ENCODE results near the gene SP2.

Gene SP2

GRCh38 chr17:47856830-47857229 is 39.2 kb upstream of the SP2 start:
- Histone ChIP-seq H3K4me1 (ENCODE audit: control insufficient read depth, low read depth, low read length) (peaks cover 17% of the 10 kb centered on the region), H3K9ac (ENCODE audit: low read length) (no peak overlapping the region), H3K27me3 (ENCODE audit: control insufficient read depth, insufficient read depth, low read length) (peaks cover 49% of the 10 kb centered on the region), H3K4me3 (ENCODE audit: low read length) (no peak overlapping the region), H3K36me3 (ENCODE audit: control insufficient read depth, low read depth, low read length) (no peaks in the 10 kb centered on the region), H3K9me3 (ENCODE audit: control insufficient read depth, low read depth, low read length) (no peaks in the 10 kb centered on the region), H3K27ac (ENCODE audit: low read length) (no peak overlapping the region)

DNA sequence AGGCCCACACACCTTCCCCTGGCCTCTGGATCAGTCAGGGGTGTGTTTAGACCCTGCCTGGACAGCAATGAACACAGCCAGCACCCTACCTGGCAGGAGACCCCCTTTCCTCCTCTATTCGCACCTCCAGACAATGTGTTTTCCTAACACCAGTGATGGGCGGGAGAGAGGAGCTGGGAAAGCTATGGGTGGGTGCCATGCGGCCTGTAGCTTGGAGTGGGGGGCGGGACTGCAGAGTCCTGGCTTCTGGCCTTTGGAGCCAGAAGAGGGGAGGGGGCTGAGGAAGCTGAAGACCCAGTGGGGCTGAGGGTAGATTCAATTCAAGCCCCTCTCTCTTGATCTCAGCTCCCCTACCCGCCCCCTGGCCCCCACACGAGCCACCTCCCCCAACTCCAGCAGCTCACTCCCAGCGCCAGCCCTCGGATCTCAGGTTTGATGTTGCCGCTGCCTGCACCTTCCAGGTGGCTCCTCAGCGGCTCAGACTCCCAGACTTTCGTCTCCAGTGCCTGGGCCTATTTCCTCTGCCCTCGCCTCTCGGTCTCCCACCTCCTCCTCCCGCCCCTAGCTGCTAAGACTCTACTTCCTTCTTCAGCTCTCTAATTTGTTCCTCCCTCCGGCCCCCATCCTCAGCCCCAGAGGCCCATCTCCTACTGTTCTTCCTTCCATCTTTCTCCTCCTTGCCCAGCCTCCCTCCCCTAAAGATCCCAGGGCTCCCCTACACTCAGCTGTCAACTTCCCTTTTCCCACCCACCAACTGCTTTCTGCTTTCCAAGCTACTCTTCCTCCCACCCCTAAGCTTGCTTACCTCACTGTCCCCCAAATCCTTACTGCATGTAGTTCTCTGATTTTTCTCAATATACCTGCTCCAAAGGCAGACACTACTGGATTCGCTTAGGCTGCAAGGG is 38.2 kb upstream of the SP2 start:
- H3K9me3 ChIP-seq (ENCODE audit: control insufficient read depth, low read depth, low read length): no peaks in the 10 kb centered on the region
- no peak overlapping the region for H3K9ac ChIP-seq (ENCODE audit: low read length)
- peaks cover 8% of the 10 kb centered on the region for H3K4me1 ChIP-seq (ENCODE audit: control insufficient read depth, low read depth, low read length)
- H3K4me3 ChIP-seq (ENCODE audit: low read length): no peak overlapping the region
- peaks cover 39% of the 10 kb centered on the region for H3K27me3 ChIP-seq (ENCODE audit: control insufficient read depth, insufficient read depth, low read length)
- no peaks in the 10 kb centered on the region for H3K36me3 ChIP-seq (ENCODE audit: control insufficient read depth, low read depth, low read length)
- H3K27ac ChIP-seq (ENCODE audit: low read length): no peak overlapping the region

DNA sequence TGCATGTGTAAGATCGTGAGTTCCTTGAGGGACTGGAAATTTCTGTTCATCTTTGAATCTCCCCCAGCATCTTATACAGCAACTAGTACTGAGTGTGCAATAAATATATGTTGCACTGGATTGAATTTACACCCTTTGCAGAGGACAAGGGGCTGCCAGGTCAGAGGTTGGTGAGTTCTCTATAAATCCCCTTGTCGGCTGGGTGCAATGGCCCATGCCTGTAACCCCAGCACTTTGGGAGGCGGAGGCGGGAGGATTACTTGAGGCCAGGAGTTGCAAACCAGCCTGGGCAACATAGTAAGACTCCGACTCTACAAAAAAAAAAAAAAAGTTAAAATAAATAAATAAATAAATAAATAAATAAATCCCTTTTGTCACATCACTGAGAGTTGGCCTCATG is 35.6 kb upstream of the SP2 start:
- no peaks in the 10 kb centered on the region for H3K9me3 ChIP-seq (ENCODE audit: control insufficient read depth, low read depth, low read length)
- H3K4me1 ChIP-seq (ENCODE audit: control insufficient read depth, low read depth, low read length): no peaks in the 10 kb centered on the region
- peaks cover 13% of the 10 kb centered on the region for H3K27me3 ChIP-seq (ENCODE audit: control insufficient read depth, insufficient read depth, low read length)
- H3K27ac ChIP-seq (ENCODE audit: low read length): no peak overlapping the region
- no peaks in the 10 kb centered on the region for H3K36me3 ChIP-seq (ENCODE audit: control insufficient read depth, low read depth, low read length)
- no peak overlapping the region for H3K9ac ChIP-seq (ENCODE audit: low read length)
- H3K4me3 ChIP-seq (ENCODE audit: low read length): no peak overlapping the region

DNA sequence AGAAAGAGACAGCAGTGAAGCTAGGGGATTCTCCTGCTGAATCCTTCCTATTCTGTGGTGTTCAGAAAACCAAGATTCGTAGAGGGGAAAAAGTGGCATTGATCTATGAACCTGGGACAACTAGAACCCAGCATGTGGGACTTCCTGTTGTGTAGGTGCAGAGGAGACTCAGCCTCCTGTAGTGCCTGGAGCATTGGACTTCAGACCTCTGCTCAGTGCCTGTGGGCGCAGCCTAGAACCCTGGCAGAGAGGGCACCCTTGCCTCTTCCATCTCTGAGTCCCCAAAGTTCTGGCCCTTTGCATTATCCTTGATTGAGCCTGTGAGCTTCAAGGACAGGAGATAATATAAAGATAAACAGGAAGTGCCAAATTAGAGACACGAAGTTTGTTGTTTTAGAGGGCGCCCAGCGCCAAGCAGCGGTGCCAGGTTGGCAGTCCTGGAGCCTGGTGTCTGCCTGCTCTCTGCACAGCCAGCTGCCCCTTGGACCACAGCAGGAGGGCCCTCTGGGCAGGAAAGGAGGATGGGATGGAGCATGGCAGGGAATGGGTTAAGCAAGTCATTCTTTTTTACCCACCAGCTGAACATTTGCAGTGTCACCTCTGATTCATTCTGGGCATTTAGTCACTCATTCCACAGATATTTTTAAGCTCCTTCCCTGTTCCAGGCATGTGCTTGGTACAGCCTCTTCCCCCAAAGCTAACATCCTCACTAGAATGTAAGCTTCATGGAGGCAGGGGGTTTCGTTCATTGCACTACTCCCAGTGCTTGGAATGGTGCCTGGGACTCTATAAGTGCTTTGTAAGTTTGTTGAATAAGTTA is 33.2 kb upstream of the SP2 start:
- no peak overlapping the region for H3K9ac ChIP-seq (ENCODE audit: low read length)
- no peaks in the 10 kb centered on the region for H3K9me3 ChIP-seq (ENCODE audit: control insufficient read depth, low read depth, low read length)
- H3K4me3 ChIP-seq (ENCODE audit: low read length): no peak overlapping the region
- no peaks in the 10 kb centered on the region for H3K36me3 ChIP-seq (ENCODE audit: control insufficient read depth, low read depth, low read length)
- H3K4me1 ChIP-seq (ENCODE audit: control insufficient read depth, low read depth, low read length): no peaks in the 10 kb centered on the region
- H3K27me3 ChIP-seq (ENCODE audit: control insufficient read depth, insufficient read depth, low read length): no peaks in the 10 kb centered on the region
- H3K27ac ChIP-seq (ENCODE audit: low read length): no peak overlapping the region

- no peaks in the 10 kb centered on the region for H3K36me3 ChIP-seq (ENCODE audit: control insufficient read depth, low read depth, low read length)
- H3K9me3 ChIP-seq (ENCODE audit: control insufficient read depth, low read depth, low read length): no peaks in the 10 kb centered on the region
- peaks cover 5% of the 10 kb centered on the region for H3K27me3 ChIP-seq (ENCODE audit: control insufficient read depth, insufficient read depth, low read length)
- H3K27ac ChIP-seq (ENCODE audit: low read length): no peak overlapping the region
- no peak overlapping the region for H3K9ac ChIP-seq (ENCODE audit: low read length)
- no peak overlapping the region for H3K4me3 ChIP-seq (ENCODE audit: low read length)
- peaks cover 9% of the 10 kb centered on the region for H3K4me1 ChIP-seq (ENCODE audit: control insufficient read depth, low read depth, low read length)
Observed at GRCh38 chr17:47864791-47865216, 31.2 kb upstream of the SP2 start.

DNA sequence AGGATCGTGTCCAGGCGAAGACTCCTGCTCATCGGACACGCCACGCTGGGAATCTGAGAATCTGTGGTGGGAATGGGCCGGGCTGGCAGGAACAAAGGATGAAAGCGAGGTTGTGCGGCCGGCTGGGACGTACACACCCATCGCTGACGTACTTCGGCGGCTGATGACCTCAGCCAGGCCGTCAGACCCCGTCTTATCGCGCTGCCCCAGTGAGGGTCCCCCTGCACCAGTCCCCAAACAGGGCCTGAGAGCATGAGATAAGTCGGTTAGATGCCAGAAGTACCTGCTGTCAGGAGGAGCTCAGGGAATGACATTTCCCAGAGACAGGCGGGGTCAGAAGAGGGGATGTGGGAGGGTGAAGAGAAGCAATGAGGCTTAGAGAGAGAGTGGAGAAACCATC is 29.1 kb upstream of the SP2 start:
- no peaks in the 10 kb centered on the region for H3K36me3 ChIP-seq (ENCODE audit: control insufficient read depth, low read depth, low read length)
- no peak overlapping the region for H3K4me3 ChIP-seq (ENCODE audit: low read length)
- H3K27ac ChIP-seq (ENCODE audit: low read length): no peak overlapping the region
- H3K9ac ChIP-seq (ENCODE audit: low read length): no peak overlapping the region
- H3K4me1 ChIP-seq (ENCODE audit: control insufficient read depth, low read depth, low read length): peaks cover 20% of the 10 kb centered on the region
- H3K9me3 ChIP-seq (ENCODE audit: control insufficient read depth, low read depth, low read length): no peaks in the 10 kb centered on the region
- H3K27me3 ChIP-seq (ENCODE audit: control insufficient read depth, insufficient read depth, low read length): peaks cover 26% of the 10 kb centered on the region

DNA sequence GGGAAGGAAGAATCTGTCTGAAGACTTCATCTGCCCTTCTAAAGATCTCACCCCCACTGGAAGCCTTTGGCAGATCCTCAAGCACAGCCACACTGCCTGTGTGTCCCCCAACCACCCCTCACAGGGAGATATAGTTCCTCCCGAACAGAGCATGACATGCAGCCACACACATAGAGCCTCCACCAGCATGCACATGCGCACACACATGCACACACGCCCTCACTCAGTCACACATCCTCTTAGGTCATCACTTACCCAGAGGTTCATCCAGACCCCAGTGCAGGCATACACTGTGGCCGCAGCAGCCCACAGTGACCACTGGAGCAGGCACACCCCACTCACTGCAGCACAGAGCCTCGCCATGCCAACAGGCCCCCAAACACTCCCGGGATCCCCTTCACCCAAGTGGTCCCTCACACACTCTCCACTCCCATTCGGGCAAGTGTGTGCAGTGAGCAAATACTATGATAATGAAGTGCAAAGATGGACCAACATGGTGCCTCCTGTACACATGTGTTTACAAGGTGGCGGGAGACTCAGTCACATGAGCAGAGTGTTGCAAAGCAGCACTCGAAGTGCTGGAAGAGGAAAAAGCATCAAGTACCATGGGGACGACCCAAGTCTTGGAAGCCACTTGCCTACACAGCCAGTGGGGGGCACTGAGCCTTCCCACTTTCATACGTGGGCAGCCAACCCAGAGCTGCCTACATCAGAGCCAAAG is 28.1 kb upstream of the SP2 start:
- H3K27me3 ChIP-seq (ENCODE audit: control insufficient read depth, insufficient read depth, low read length): peaks cover 29% of the 10 kb centered on the region
- no peak overlapping the region for H3K27ac ChIP-seq (ENCODE audit: low read length)
- H3K9me3 ChIP-seq (ENCODE audit: control insufficient read depth, low read depth, low read length): no peaks in the 10 kb centered on the region
- no peaks in the 10 kb centered on the region for H3K36me3 ChIP-seq (ENCODE audit: control insufficient read depth, low read depth, low read length)
- H3K4me3 ChIP-seq (ENCODE audit: low read length): no peak overlapping the region
- H3K9ac ChIP-seq (ENCODE audit: low read length): no peak overlapping the region
- H3K4me1 ChIP-seq (ENCODE audit: control insufficient read depth, low read depth, low read length): peaks cover 28% of the 10 kb centered on the region

GRCh38 chr17:47869114-47869513 is 26.9 kb upstream of the SP2 start:
- H3K27ac ChIP-seq (ENCODE audit: low read length): no peak overlapping the region
- H3K9ac ChIP-seq (ENCODE audit: low read length): no peak overlapping the region
- H3K4me3 ChIP-seq (ENCODE audit: low read length): no peak overlapping the region
- peaks cover 29% of the 10 kb centered on the region for H3K27me3 ChIP-seq (ENCODE audit: control insufficient read depth, insufficient read depth, low read length)
- H3K36me3 ChIP-seq (ENCODE audit: control insufficient read depth, low read depth, low read length): no peaks in the 10 kb centered on the region
- H3K9me3 ChIP-seq (ENCODE audit: control insufficient read depth, low read depth, low read length): no peaks in the 10 kb centered on the region
- H3K4me1 ChIP-seq (ENCODE audit: control insufficient read depth, low read depth, low read length): peaks cover 33% of the 10 kb centered on the region

DNA sequence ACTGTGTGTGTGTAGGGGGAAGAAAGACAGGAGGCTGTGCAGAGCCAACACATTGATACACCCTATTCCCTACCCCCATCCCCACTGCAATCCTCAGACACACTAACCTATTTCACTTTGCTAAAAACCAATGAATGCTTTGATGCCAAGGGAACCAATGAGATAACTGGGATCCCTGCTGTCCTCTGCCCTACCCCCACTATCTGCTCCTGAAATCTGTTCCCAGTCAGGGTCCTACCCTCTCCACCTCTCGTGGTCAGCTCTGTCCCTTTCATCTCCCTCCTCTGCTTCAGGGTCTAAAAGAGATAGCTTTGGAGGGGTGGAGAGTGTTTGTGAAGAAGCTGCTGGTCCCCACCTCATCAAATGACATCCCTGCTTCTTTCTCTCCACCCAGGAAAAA is 26.0 kb upstream of the SP2 start:
- Histone ChIP-seq H3K4me3 (ENCODE audit: low read length) (no peak overlapping the region), H3K36me3 (ENCODE audit: control insufficient read depth, low read depth, low read length) (no peaks in the 10 kb centered on the region), H3K27me3 (ENCODE audit: control insufficient read depth, insufficient read depth, low read length) (peaks cover 29% of the 10 kb centered on the region), H3K27ac (ENCODE audit: low read length) (no peak overlapping the region), H3K9ac (ENCODE audit: low read length) (no peak overlapping the region), H3K9me3 (ENCODE audit: control insufficient read depth, low read depth, low read length) (no peaks in the 10 kb centered on the region), H3K4me1 (ENCODE audit: control insufficient read depth, low read depth, low read length) (peaks cover 37% of the 10 kb centered on the region)

GRCh38 chr17:47871048-47871447 is 25.0 kb upstream of the SP2 start:
- Histone ChIP-seq H3K27ac (ENCODE audit: low read length) (no peak overlapping the region), H3K4me1 (ENCODE audit: control insufficient read depth, low read depth, low read length) (peaks cover 42% of the 10 kb centered on the region), H3K36me3 (ENCODE audit: control insufficient read depth, low read depth, low read length) (no peaks in the 10 kb centered on the region), H3K27me3 (ENCODE audit: control insufficient read depth, insufficient read depth, low read length) (peaks cover 29% of the 10 kb centered on the region), H3K9ac (ENCODE audit: low read length) (no peak overlapping the region), H3K4me3 (ENCODE audit: low read length) (no peak overlapping the region), H3K9me3 (ENCODE audit: control insufficient read depth, low read depth, low read length) (no peaks in the 10 kb centered on the region)

DNA sequence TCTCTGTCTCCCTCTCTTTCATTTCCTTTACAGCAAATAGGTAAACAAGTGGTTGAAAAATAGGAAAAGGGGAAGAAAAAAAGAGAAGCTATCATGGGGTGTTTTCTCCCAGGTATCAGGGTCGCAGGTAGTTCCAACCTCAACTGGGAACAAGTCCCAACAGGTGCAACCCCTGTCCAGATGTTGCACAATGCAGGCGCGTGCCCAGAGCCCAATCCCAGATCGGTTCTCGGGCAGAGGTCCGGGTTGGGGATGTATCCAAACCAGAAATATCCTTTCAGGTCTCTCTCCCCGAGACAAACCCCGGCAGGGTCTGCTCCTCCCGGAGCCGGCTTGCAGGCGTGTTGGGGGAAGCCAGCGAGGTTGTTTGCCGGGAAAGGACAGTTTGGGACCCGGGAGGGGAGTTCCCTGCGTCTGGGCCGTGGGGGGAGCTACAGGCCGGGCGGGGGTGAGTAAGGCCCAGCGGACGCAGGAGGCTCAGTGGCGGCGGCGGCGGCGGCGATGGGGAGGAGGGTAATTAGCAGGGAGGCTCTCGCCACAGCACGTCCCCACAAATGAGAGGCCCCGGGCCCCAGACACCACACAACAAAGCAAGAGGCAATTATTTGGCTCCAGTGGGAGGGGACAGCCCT is 23.9 kb upstream of the SP2 start:
- Histone ChIP-seq H3K27me3 (ENCODE audit: control insufficient read depth, insufficient read depth, low read length) (peaks cover 29% of the 10 kb centered on the region), H3K4me3 (ENCODE audit: low read length) (peak overlapping the region; percentile 51), H3K4me1 (ENCODE audit: control insufficient read depth, low read depth, low read length) (peaks cover 42% of the 10 kb centered on the region), H3K9ac (ENCODE audit: low read length) (no peak overlapping the region), H3K36me3 (ENCODE audit: control insufficient read depth, low read depth, low read length) (no peaks in the 10 kb centered on the region), H3K27ac (ENCODE audit: low read length) (no peak overlapping the region), H3K9me3 (ENCODE audit: control insufficient read depth, low read depth, low read length) (no peaks in the 10 kb centered on the region)

Measured in iPS-18a (cell line).